NCI-H187 (cell line): ENCODE results near the gene RPTOR.

ENCODE experiments used
- DNase-seq, 2 experiments: peaks; one replicate each; lab custom pipeline; 2025; lab: John Stamatoyannopoulos, UW

Gene RPTOR

DNA sequence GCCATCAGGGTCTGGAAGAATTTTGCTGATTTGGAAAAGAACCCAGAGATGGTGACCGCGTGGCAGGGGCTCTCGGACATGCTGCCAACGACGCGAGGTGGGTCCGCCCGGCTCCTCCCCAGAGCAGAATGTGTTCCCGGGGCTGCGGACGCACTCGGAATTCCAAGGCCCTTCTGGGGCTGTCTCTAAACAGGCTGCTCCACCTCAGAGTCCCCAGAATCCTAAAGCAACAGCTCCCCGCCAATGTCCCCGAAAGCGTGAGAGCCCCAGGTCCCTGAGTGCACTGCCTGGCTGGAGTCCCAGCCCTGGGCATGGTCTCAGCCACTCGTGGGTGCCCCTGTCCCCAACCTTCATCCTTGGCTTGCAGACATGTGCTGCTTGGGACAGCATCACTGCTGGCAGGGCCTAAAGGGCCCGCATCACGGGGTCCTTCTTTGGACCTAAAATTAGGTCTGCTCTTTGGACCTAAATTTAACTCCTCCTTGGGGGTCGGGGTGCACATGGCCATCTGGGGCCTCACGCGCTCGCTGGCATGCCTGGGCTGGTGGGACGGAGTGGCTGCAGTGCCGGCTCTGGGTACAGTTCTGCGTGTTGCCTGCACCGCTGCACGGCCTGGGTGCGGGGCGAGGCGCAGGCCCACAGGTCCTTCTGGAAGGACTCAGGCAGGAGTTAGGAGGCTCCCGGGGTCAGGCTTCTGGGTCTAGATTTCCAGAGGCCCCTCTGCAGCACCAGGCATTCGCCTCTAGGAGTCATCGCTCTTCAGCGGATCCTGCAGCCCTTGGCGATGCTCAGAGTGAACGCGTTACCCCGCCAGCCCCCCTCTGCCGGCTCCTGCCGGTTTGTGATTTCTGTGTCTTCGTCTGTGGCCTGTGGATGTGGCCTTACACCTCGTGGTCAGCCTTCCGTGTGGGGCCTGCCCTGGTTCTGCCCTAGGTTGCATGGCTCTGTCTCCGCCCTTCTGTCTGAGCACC lies 405.1 kb downstream of the RPTOR start:
- DNase-seq, result no peak

DNA sequence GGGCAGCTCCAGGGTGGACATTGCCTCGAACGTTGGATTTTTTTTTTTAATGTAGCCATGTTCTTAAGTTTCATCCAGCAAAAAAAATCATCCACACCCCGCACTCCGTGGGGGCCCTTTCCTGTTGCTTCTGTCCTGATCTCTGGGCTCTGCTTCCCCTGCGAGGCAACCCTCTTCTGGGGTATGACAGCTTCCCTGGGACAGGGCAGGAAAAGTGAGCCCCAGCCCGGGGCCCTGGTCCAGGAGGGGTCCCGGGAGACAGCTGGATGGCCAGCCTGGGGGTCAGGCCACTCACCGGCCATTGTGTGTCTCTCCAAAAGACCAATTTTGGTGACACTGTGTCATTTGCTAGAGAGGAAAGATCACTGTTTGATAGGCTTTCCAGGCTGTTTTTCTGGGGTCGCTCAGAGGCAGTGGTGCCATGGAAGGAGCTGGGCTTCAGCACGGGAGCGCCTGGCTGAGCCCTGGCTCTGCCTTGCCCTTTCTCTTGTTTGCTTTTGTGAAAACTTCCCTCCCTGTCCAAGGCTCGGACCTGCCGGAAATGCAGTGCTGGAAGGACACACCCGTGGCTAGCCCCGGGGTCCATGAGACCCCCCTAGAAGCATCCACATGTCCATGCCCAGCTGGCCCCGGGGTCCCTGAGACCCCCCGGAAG lies 406.0 kb downstream of the RPTOR start:
- DNase-seq, result no peak

DNA sequence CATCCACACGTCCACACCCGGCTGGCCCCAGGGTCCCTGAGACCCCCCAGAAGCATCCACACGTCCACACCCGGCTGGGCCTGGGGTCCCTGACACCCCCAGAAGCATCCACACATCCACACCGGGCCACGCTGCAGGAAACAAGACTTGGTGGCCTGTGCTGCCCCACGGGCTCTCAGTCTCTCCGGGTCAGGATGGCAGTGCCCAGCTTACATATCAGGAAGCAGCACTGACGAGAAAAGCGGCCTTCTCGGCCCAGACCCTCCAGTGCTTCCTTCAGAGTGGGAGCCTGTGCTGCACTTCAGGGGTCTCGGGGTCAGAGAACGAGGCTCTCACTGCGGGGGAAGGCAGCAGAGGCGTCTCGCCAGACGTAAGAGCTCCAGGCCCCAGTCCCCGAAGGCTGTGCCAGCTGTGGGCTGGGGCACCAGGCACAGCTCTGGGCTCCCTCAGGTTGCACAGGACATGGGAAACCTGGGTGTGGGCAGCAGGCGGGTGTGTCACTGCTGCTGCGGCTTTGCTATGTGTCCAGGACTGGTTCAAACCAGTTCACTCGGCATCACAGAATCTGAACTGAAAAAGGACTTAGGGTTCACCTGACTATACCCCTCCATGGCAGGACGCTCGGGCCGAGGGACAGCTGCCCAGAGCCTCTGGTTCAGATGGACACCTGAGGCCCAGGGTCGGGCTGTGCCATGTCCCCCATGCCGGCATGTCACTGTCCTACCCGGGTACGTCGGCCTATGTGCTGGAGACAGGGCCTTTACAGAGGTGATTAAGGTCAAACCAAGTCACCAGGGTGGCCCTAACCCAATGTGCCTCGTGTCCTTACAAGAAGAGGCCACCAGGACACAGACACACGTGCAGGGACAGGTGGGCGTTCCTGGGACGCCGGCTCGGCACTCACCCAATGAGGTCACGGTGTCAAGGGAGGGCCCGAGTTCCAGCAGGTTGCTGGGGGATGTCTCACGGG lies 406.8 kb downstream of the RPTOR start:
- DNase-seq, result no peak

DNA sequence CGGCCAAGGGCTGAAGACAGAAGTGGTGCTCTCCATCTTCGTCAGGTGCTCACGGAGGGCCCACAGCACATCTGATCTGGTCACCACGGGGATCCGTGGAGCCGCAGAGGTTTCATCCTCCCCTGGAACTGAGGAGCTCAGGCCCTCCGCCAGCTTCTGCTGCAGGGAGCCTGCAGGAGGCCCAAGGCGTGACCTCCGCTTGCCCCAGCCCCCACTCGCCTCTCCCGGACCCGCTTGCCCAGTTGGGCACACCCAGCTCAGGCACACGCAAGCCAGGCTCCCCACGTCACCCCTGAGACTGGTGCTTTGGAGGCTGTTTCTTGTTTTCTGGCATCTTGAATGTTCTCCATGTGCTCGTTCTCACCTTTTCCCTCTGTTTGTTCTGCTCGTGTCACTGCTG lies 407.7 kb downstream of the RPTOR start:
- no peak for DNase-seq

DNA sequence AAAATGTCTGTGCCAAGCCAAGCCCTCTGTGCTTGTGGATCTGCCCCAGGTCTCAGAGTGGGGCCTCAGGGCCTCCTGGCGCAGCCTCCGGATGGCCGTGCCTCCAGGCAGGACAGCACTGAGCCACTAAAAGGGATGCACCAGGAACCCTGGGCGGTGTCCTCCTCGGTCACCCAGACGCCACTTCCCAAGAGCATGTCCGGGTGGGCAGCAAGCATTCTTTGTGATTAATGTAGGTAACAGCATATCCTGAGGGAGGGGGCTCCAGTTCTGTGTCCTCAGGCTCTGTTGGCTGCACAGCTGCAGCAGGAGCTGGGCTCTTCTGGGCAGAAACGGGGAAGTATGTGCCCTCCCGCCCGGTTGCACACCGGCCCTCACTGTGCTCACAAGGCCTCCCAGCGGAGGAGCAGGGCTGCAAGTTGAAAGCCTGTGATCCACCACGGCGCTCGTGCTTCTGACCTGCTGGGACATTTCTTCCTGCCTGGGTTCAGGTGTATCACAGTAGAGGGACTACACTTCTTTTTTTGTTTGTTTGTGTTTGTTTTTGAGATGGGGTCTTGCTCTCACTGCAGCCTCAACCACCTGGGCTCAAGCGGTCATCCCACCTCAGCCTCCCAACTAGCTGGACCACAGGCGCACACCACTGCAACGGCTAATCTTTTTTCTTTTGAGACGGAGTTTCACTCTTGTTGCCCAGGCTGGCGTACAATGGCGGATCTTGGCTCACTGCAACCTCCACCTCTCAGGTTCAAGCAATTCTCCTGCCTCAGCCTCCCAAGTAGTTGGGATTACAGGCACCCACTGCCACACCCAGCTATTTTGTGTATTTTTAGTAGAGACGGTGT lies 409.1 kb downstream of the RPTOR start:
- DNase-seq, result no peak

DNA sequence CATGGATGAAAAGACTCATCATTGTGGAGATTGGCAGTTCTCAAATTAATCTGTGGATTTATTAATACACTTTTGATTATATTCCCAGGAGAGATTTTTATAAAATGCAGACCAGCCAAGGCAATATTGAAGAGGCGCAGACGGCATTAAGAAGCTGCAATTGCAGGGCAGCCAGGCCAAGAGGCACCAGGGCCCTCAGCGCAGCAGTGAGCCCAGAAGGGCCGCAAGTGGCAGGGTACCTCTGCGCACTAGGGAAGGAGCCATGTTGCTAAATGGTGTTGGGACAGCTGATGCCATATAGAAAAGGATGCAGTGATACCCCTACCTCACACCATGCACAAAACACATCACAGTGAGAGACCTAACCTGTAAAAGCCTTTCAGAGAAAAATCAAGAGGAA lies 410.4 kb downstream of the RPTOR start:
- no peak for DNase-seq

DNA sequence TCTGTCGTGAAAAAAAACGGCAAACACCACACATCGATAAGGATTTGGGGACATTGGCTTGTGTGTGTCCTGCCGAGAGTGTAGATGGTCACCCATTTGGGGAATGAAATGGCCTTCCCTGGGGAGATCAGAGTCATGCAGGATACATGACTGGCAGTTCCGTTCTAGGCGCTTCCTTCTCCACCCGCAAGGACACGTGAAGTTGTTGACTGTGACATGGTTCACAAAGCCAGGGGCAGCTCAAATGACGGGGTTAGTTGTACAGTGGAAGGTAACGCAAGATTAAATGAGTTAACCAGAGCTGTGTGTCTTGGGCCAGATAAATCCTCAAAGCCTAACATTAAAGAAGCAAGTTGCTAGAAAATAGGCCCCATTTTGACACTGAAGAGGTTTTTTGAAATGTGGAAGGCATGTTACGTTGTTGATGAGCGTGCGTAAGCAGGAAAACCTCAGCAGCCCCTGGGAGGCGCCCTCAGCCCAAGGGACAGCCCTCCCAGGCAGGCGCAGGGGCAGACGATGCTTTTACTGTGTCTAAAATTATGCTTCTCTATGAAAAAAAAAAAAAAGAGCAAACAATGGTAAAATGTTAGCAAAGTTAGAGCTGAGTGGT lies 411.1 kb downstream of the RPTOR start:
- DNase-seq, result no peak

DNA sequence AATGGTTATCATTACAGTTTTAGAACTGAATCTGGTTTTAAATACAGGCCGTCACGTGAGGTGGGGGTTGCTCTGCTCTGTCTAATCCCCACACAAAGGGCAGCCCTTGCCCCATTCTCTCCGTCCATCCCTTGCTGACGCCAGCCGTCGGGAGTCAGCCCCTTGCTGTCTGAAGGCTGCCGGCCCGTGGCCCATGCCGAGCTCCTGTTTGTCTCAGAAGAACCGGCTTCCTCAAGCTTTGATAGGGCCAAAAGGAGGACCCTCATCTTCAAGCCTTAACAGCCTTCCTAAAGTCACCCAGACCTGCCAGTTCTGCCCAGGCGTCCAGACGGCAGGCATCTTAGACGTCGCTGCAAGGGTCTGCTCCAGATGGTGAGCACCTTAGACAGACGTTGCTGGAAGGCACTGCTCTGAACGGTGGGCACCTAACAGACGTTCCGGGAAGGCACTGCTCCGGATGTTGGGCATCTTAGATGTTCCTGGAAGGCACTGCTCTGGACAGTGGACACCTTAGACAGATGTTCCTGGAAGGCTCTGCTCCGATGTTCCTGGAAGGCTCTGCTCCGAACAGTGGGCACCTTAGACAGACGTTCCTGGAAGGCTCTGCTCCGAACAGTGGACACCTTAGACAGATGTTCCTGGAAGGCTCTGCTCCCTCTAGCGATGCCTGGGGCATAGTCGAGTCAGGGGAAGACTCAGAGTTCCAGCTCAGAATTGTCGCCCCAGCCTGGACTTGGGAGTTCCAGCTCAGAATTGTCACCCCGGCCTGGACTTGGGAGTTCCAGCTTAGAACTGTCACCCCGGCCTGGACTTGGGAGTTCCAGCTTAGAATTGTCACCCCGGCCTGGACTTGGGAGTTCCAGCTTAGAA lies 411.9 kb downstream of the RPTOR start:
- DNase-seq, result no peak

DNA sequence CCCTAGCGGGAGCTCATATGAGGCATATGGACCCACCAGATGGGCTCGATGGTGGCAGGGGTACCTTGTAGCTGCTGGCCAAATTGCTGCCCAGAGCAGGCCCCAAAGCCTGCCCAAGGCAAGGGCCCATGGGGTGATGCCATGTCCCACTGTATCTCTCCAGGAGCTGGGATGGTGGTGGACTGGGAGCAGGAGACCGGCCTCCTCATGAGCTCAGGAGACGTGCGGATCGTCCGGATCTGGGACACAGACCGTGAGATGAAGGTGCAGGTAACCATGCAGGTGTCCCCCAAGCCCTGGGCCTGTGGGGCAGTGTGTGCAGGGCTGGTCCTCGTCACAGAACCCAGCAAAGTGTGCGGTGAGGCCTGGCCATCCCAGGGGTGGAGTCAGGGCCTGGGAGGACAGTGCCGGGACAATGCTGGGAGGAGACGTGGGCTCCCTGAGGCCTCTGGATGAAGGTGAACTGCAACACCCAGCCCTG lies 412.9 kb downstream of the RPTOR start:
- no peak for DNase-seq

DNA sequence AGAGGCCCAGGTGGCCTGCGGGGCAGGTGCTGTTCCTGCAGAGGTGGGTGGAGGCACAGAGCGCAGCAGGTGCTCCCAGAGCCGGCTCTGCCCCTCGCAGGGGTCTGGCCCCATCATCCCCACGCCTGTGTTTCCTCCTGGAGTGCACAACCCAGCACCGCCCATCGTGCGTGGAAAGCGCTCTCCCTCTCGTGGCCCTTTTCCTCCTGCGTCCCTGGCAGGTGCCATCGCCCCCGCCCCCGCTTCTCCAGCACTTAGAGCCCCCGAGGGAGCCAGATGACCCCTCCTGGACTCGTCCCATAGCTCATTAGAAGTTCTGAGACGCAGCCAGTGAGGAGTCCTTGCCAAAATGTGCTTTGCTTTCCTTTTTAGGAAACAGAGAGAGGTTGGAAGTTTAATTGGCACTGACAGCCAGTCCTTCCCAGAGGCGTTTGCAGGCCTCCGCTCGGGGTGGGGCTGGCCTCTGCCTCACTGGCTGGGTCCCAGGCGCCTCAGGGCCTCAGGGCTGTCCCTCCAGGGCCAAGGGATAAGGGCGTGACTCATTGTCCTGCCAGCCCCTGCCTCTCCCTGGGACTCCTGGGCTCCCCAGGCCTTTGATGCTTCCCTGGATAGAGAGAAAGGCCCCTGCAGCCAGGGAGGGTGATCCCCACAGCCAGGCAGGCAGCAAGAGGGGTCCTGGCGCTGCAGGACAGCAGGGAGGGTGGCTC lies 414.8 kb downstream of the RPTOR start:
- DNase-seq, result no peak

DNA sequence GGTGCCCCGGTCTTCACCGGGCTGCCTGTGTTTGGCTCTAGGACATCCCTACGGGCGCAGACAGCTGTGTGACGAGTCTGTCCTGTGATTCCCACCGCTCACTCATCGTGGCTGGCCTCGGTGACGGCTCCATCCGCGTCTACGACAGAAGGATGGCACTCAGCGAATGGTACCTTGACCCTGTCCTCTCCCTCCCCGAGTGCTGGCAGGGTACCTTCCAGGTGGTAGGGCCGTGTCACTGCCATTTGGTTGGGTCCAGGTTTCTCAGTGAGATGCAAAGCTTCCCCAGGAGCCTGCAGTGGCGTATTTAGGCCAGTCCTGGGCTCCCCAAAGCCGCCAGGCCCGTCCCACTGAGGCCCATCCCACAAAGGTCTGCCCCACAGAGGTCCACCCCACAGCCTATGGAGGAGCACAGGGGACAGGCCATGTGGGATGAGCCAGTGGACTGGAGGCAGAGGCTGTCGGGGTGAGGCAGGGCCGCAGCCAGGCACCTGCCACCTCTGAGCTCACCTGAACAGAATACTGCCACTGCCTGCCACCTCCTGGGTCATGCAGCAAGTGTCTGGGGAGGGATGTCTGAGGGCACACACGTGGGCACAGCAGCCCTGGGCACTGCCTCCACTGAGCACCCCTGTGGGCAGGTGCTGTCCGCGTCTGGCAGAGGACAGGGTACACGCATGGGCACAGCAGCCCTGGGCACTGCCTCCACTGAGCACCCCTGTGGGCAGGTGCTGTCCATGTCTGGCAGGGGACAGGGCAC lies 415.6 kb downstream of the RPTOR start:
- DNase-seq, result no peak

DNA sequence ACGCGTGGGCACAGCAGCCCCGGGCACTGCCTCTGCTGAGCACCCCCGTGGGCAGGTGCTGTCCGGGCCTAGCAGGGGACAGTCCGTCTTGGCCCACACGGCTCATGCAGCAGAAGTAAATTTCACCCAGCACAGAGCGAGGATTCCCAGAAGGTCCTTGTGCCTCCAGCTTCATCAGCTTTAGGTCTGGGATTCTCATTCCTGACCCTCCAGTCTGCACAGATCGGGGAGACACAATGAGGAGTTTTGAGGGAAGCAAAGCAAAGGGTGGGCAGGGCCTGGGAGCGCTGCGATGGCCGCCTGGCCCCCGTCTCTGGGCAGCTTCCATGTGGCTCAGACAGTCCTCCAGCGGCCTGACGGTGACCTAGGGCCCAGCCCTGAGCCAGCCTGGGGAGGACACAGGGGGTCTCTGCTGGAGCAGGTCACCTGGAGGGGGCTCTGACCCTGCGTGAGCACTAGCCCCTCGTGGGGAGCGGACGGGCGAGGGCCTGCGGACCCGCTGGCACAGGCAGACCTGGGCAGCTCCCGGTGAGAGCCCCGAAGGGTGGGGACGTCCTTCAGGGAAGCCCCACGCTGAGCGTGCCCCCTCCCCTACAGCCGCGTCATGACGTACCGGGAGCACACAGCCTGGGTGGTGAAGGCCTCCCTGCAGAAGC lies 416.3 kb downstream of the RPTOR start:
- DNase-seq, result no peak

DNA sequence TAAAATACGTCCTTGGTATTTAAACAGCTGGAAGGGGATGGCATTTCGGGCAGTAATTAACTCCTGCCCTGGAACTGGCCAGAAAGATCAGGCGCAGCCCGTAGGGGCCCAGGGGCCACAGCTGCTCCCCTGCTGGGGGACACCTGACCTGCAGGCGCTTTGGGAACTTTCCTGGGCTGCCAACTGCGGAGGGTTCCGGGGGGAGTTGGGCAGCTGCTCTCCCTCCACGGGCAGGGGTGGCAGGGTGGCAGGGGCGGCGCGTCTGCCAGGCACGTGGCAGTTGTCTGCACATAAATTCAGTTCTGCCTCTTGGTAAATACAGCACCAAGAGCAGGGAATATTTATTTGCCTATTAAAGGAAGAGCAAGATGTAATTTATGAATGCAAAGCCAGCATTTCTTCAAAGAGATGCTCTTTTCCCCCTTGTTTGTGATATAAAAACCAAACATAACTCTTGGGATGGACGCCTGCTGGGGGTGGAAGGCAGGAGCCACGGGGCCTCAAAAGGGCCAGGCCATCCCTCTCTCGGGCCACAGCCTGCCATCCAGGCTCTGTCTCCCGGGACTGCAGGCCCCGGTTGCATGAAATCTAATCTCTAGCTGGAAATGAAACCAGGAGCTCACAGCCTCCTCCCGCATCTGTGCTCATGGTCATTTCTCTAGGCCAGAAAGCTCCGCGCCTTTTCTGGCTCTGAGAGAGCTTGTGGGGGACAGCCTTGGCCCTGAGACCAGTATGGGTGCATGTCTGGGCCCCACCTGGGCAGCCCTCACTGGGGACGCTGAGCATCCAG lies 417.1 kb downstream of the RPTOR start:
- DNase-seq, result no peak

DNA sequence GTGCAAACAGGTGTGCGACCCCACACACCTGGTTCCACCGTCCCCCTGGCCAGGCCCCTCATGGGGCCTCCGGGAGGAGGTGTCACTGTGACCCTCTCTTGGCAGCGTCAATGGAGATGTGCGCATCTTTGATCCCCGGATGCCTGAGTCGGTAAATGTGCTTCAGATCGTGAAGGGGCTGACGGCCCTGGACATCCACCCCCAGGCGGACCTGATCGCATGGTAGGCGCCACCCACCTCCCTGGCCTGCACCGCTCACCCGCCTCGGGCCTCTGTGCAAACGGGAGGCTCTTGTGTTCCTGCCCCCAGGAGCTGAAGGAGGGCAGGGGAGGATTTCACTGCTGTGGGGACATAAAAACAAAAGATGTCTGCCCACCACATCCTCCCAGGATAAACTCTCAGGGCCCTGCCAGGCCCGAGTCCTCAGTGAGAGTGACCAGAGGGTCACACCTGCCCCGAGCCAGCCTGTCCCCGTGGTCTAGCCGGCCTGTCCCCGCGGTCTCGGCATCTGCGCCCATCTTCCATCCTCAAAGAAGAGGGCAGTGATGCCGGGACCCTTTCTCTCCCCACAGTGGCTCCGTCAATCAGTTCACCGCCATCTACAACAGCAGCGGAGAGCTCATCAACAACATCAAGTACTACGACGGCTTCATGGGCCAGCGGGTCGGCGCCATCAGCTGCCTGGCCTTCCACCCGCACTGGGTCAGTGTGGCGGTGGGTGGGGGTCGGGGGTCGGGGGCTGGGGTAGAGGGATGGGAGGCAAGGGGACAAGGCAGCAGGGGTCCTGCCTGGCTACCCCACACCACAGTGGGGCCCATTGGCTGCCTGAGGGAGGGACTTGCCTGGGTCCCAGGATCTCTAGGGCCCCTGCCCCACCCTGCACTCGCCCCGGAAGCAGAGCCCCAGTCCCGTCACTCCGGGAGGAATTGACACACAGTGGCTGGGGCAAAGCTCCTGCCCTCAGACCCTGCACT lies 418.0 kb downstream of the RPTOR start:
- DNase-seq, result no peak

DNA sequence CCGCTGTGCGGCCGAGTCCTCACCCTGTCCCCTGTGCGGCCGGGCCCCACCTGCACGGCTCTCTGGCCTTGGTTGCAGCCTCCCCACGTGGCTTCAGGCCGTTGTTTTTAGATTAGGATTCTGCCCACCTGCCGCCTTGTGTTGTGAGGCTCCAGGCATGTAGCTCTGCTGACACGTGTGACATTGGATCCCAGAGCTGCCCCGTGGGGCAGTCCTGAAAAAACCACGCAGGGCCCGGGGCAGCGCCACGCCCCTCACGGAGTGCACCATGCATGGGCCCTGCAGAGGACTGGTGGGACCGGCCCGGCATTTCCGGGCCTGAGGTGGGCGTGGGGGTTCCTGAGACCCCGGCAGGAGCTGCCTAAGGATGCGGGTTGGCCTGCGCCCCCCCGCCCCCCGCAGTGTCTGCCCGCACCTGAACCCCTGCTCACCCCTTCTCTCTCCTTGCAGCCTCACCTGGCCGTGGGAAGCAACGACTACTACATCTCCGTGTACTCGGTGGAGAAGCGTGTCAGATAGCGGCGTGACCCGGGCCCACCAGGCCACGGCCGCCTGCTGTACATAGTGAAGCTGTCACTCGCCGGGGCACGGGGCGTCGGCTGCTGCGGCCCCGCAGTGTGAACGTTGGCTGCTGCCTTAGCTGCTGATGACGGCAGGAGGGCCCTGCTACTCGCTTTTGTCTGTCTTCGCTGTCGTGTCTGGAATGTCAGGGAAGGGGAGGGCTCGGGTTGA lies 419.3 kb downstream of the RPTOR start:
- no peak for DNase-seq
